Parathyroid adenoma (tissue), 2 donors: ENCODE results near the gene EIF4E3.
A peak's percentile ranks its signal among the peaks of the same experiment; 100 is the strongest.

Source experiments
- H2AFZ ChIP-seq: fragments of 300-600 bp; sonication (generic); one replicate; pipeline ENCODE4 v1.7.0; 2017; ENCODE audit warnings: antibody characterized with exemption, mild to moderate bottlenecking
- H3K27ac ChIP-seq: fragments of 300-600 bp; sonication (generic); one replicate; pipeline ENCODE4 v1.7.0; 2017
- H3K27me3 ChIP-seq: fragments of 300-600 bp; sonication (generic); one replicate; pipeline ENCODE4 v1.7.0; 2017; ENCODE audit warnings: low read length; ENCODE audit not compliant: control insufficient read depth, insufficient read depth
- H3K36me3 ChIP-seq: fragments of 300-600 bp; sonication (generic); one replicate; pipeline ENCODE4 v1.7.0; 2017; ENCODE audit warnings: low read length; ENCODE audit not compliant: control insufficient read depth, insufficient read depth
- H3K4me1 ChIP-seq: fragments of 300-600 bp; sonication (generic); one replicate; pipeline ENCODE4 v1.7.0; 2017; ENCODE audit warnings: control low read depth
- H3K4me2 ChIP-seq: fragments of 300-600 bp; sonication (generic); one replicate; pipeline ENCODE4 v1.7.0; 2017; ENCODE audit warnings: low read length
- H3K4me3 ChIP-seq: fragments of 300-600 bp; sonication (generic); one replicate; pipeline ENCODE4 v1.7.0; 2017; ENCODE audit warnings: low read depth, low read length
- H3K79me2 ChIP-seq: fragments of 300-600 bp; sonication (generic); one replicate; pipeline ENCODE4 v1.7.0; 2017; ENCODE audit warnings: control low read depth
- H3K9ac ChIP-seq: fragments of 300-600 bp; sonication (generic); one replicate; pipeline ENCODE4 v1.7.0; 2017; ENCODE audit warnings: mild to moderate bottlenecking
- H3K9me3 ChIP-seq: fragments of 300-600 bp; sonication (generic); one replicate; pipeline ENCODE4 v1.7.0; 2017; ENCODE audit warnings: low read length; ENCODE audit not compliant: control insufficient read depth
- TF ChIP-seq, protein P1 (sequence below): fragments of 300-600 bp; sonication (generic); IDR thresholded peaks from one replicate; pipeline ENCODE4 v1.7.0; 2017; ENCODE audit warnings: antibody characterized with exemption, mild to moderate bottlenecking
- donor health status: primary hyperparathyroidism.

EIF4E3 gene

DNA sequence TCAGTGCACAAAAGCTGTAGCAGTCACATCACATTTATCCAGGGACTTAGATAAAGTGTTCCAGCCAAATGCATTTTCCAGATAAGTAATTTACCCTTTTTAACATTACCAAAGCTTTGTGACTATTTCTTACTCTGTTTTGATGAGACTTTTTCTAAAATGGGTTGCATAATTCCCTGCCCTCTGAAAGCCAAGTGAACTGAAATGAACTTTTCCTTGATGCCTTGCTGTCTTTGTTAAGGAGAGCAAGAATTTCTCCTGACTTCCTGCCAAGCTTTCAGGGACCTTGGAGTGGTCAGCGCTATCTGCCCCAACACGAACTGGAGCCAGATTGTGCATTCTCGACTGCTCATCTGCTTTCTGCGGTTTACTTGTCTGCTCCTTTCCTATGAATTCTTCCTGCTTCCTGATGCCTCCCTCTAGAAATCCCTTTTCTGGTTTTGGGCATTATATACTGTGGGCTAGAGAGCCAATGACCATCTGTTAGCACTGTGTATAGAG is 34.8 kb downstream of the EIF4E3 start:
- H3K9ac ChIP-seq: no peak overlapping the region
- H3K4me3 ChIP-seq: peak overlapping the region; percentile 6
- TF ChIP-seq, protein P1, sequence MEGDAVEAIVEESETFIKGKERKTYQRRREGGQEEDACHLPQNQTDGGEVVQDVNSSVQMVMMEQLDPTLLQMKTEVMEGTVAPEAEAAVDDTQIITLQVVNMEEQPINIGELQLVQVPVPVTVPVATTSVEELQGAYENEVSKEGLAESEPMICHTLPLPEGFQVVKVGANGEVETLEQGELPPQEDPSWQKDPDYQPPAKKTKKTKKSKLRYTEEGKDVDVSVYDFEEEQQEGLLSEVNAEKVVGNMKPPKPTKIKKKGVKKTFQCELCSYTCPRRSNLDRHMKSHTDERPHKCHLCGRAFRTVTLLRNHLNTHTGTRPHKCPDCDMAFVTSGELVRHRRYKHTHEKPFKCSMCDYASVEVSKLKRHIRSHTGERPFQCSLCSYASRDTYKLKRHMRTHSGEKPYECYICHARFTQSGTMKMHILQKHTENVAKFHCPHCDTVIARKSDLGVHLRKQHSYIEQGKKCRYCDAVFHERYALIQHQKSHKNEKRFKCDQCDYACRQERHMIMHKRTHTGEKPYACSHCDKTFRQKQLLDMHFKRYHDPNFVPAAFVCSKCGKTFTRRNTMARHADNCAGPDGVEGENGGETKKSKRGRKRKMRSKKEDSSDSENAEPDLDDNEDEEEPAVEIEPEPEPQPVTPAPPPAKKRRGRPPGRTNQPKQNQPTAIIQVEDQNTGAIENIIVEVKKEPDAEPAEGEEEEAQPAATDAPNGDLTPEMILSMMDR: no peak
- H3K27me3 ChIP-seq: no peaks in the 10 kb centered on the region
- no peaks in the 10 kb centered on the region for H3K79me2 ChIP-seq
- H2AFZ ChIP-seq: no peak overlapping the region
- H3K9me3 ChIP-seq: no peaks in the 10 kb centered on the region
- peak overlapping the region; percentile 47 for H3K27ac ChIP-seq
- peaks cover 33% of the 10 kb centered on the region for H3K4me1 ChIP-seq
- H3K4me2 ChIP-seq: peak overlapping the region; percentile 12
- H3K36me3 ChIP-seq: no peaks in the 10 kb centered on the region

DNA sequence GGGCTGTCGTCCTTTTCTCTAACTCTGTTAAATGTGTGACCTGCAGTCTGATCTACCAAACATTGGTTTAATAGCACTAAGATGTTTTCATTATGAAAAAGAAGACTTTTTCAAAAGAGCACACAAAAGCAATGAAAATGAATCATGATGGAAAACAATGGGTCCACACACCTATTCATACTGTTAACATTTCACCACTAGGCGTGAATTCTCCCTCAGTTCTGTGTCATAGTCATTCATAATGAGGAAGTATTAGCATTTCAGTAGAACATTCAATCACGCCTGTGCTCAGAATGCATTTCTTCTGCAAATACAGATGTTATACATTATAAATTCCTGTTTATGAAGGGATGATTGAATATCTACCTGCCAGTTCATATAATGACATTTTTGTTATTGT is 35.9 kb downstream of the EIF4E3 start:
- no peak overlapping the region for H3K4me3 ChIP-seq
- peaks cover 34% of the 10 kb centered on the region for H3K4me1 ChIP-seq
- H3K9me3 ChIP-seq: no peaks in the 10 kb centered on the region
- H3K36me3 ChIP-seq: no peaks in the 10 kb centered on the region
- peak overlapping the region; percentile 21 for H3K27ac ChIP-seq
- H3K27me3 ChIP-seq: no peaks in the 10 kb centered on the region
- TF ChIP-seq, protein P1: no peak
- H2AFZ ChIP-seq: no peak overlapping the region
- no peaks in the 10 kb centered on the region for H3K79me2 ChIP-seq
- H3K4me2 ChIP-seq: no peak overlapping the region
- no peak overlapping the region for H3K9ac ChIP-seq

DNA sequence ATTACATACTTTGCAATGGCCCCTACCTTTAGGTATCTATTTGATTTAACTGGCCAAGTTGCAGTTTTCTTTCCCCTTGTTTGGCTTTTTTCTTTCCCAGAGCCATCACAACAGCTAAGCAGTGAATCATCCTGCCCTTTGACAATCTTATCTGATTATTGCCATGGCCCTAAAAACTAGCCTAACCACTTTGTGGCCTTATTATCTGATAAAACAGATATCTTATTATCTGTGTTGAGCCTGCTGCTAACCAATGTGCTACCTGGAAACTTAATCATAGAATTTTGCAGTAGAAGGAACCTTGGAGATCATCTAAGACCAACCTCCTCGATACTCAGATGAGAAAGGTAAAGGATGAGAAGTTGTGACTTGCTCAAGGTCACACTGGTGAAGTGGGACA is 37.1 kb downstream of the EIF4E3 start:
- Histone ChIP-seq H3K27me3 (no peaks in the 10 kb centered on the region), H3K36me3 (no peaks in the 10 kb centered on the region), H3K9me3 (no peaks in the 10 kb centered on the region), H3K4me1 (peaks cover 31% of the 10 kb centered on the region), H3K79me2 (no peaks in the 10 kb centered on the region), H3K4me2 (peak overlapping the region; percentile 56), H3K9ac (no peak overlapping the region), H2AFZ (no peak overlapping the region), H3K4me3 (no peak overlapping the region), H3K27ac (peak overlapping the region; percentile 70)
- TF ChIP-seq, protein P1: no peak

DNA sequence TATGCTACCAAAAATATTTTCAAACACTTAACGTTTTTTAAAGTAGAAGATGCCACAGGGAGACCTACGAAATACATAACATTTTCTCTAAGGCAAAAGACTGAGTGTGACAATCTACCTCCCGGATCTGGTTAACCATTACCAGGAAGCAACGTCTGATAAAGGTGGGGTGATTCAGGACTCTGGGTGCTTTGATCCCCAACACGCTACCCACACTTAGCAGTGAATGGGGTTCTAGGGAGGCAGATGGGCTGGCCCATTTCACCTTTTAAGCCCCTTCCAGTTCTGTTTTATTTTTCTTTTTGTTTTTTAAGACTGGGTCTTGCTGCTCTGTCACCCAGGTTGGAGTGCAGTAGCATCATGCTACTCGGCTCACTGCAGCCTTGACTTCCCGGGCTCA is 39.5 kb downstream of the EIF4E3 start:
- Histone ChIP-seq H3K27ac (no peak overlapping the region), H3K4me2 (no peak overlapping the region)

More for the DNA sequence above, 39.5 kb downstream of the EIF4E3 start:
- no peak overlapping the region for H3K9ac ChIP-seq
- no peak overlapping the region for H2AFZ ChIP-seq
- peaks cover 33% of the 10 kb centered on the region for H3K4me1 ChIP-seq
- TF ChIP-seq, protein P1: no peak
- H3K79me2 ChIP-seq: no peaks in the 10 kb centered on the region
- no peaks in the 10 kb centered on the region for H3K36me3 ChIP-seq
- no peaks in the 10 kb centered on the region for H3K9me3 ChIP-seq
- no peaks in the 10 kb centered on the region for H3K27me3 ChIP-seq
- no peak overlapping the region for H3K4me3 ChIP-seq
